Measurements from ENCODE around the gene GAPVD1.
"Not testable (repeated sequence)": the region's sequence is repeated elsewhere in the genome, so short reads cannot be mapped to it uniquely, and the experiment has no call there.

Gene GAPVD1

GRCh38 chr9:125240649-125240999, 21.0 kb upstream of the GAPVD1 start:
- peak overlapping the region; percentile 98 for H3K4me3 Mint-ChIP-seq
- no peaks in the 10 kb centered on the region for H3K9me3 Mint-ChIP-seq
- peaks cover 5% of the 10 kb centered on the region for H3K27me3 Mint-ChIP-seq (ENCODE audit: low read depth)
- peak overlapping the region; percentile 100 for H3K27ac Mint-ChIP-seq
- peaks cover 40% of the 10 kb centered on the region for H3K4me1 Mint-ChIP-seq (ENCODE audit: low read depth)
- H3K36me3 Mint-ChIP-seq (ENCODE audit: low read depth), result peaks cover 61% of the 10 kb centered on the region
- no peak for DNase-seq (ENCODE audit: low spot score)

DNA sequence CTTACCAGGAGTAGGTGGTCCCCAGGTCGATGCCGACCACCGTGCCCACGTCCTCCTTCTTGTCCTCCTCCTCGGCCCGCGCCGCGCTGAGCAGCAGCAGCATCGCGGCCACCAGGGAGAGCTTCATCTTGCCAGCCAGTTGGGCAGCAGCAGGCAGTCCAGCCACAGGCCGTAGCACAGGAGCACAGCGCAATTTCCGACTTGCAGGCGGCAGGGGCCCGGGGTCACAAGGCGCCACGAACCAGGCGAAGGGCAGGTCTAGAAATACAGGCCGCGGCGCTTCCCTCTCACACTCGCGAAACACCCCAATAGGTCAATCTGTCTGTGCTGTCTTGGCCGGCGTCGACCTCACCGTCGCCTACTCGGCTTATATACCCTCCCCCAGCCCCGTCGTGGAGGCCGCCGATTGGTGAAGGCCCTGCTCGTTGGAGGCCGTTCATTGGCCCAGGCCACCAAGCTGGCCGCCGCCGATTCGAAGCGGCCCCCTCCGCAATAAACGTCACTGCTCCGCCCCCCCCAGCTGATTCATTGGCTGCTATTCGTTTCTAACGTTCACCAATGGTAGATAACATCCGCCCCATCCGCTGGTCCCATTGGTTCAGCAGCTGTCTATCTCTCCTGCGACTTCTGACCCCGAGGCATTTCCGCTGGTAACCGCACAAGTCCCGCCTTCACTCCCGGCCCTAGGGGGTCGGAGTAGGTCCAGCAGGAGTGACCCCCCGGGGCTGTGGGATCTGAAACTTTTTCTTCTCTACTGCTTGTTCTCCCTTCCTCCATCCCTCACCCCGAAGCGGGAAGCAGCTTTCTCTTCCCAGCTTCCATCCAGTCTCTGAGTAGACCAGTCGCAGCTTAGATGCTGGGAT, 20.4 kb upstream of the GAPVD1 start, which contains the start of gene HSPA5:
TSS of gene HSPA5 (minus strand) at position 344 of the 863 bp plus-strand sequence. CDS start at position 127, 217 bp downstream.
- peak within 1 kb of the TSS; percentile 98 for H3K4me3 Mint-ChIP-seq
- peaks cover 34% of the 10 kb centered on the region for H3K4me1 Mint-ChIP-seq (ENCODE audit: low read depth)
- no peaks in the 10 kb centered on the region for H3K9me3 Mint-ChIP-seq
- H3K27me3 Mint-ChIP-seq (ENCODE audit: low read depth), result peaks cover 5% of the 10 kb centered on the region
- H3K27ac Mint-ChIP-seq, result peak within 1 kb of the TSS; percentile 100
- peaks cover 55% of the 10 kb centered on the region for H3K36me3 Mint-ChIP-seq (ENCODE audit: low read depth)
- DNase-seq (ENCODE audit: low spot score), result peak; percentile 99

DNA sequence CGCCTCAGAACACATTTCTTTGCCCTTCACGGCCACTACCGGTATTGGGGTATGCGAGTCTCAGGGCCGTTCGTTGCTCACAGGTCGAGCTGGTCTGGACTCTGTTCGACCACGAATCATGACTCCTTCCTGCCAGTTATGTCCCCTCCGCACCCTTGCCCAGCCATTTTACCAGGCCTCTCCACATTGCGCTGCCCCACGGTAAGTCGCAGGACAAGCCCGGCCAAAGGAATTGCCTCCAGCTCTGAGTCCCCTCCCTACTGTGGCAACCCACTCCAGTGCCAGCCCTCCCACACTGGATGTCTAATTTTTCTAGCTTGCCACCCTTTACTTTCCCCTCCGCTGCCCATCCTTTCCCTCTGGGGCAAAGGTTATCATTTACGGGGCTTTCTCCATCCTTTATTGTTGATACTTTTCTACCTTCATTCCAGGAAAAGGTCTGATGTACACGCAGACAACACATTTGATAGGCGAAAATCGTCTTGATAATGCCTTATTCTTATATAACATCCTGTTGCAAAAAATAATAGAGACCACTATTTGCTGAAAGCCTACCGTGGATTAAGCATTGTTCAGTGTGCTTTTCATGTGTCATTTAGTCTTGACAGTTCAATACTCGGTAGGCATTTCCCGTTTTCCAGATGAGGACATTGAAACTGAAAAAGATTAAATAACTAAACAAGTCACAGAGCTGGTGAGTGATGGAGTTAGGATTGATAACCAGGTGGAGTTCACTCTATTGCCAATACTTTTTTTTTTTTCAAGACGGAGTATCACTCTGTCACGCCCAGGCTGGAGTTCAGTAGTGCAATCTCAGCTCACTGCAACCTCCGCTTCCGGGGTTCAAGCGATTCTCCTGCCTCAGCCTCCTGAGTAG, 19.5 kb upstream of the GAPVD1 start:
- H3K4me3 Mint-ChIP-seq, result peak overlapping the region; percentile 98
- H3K36me3 Mint-ChIP-seq (ENCODE audit: low read depth), result peaks cover 46% of the 10 kb centered on the region
- peaks cover 5% of the 10 kb centered on the region for H3K27me3 Mint-ChIP-seq (ENCODE audit: low read depth)
- DNase-seq (ENCODE audit: low spot score), result no peak
- H3K4me1 Mint-ChIP-seq (ENCODE audit: low read depth), result peaks cover 26% of the 10 kb centered on the region
- H3K9me3 Mint-ChIP-seq, result no peaks in the 10 kb centered on the region
- H3K27ac Mint-ChIP-seq, result peak overlapping the region; percentile 100

- H3K9me3 Mint-ChIP-seq, result no peaks in the 10 kb centered on the region
- H3K4me3 Mint-ChIP-seq, result no peak overlapping the region
- H3K27ac Mint-ChIP-seq, result no peak overlapping the region
- peaks cover 10% of the 10 kb centered on the region for H3K4me1 Mint-ChIP-seq (ENCODE audit: low read depth)
- DNase-seq (ENCODE audit: low spot score), result no peak
- H3K36me3 Mint-ChIP-seq (ENCODE audit: low read depth), result peaks cover 29% of the 10 kb centered on the region
- H3K27me3 Mint-ChIP-seq (ENCODE audit: low read depth), result peaks cover 5% of the 10 kb centered on the region
Observed at GRCh38 chr9:125243792-125244260, 17.8 kb upstream of the GAPVD1 start.

- H3K4me1 Mint-ChIP-seq (ENCODE audit: low read depth), result peaks cover 5% of the 10 kb centered on the region
- H3K4me3 Mint-ChIP-seq, result no peak overlapping the region
- no peak overlapping the region for H3K27ac Mint-ChIP-seq
- H3K9me3 Mint-ChIP-seq, result no peaks in the 10 kb centered on the region
- H3K36me3 Mint-ChIP-seq (ENCODE audit: low read depth), result peaks cover 5% of the 10 kb centered on the region
- H3K27me3 Mint-ChIP-seq (ENCODE audit: low read depth), result peaks cover under 1% of the 10 kb centered on the region
- no peak for DNase-seq (ENCODE audit: low spot score)
Observed at GRCh38 chr9:125246261-125246667, 15.4 kb upstream of the GAPVD1 start.

GRCh38 chr9:125254231-125254630, 7.4 kb upstream of the GAPVD1 start:
- H3K27ac Mint-ChIP-seq, result no peak overlapping the region
- no peaks in the 10 kb centered on the region for H3K9me3 Mint-ChIP-seq
- H3K36me3 Mint-ChIP-seq (ENCODE audit: low read depth), result no peaks in the 10 kb centered on the region
- no peak for DNase-seq (ENCODE audit: low spot score)
- no peak overlapping the region for H3K4me3 Mint-ChIP-seq
- peaks cover 6% of the 10 kb centered on the region for H3K27me3 Mint-ChIP-seq (ENCODE audit: low read depth)
- H3K4me1 Mint-ChIP-seq (ENCODE audit: low read depth), result no peaks in the 10 kb centered on the region

GRCh38 chr9:125255781-125256391, 5.7 kb upstream of the GAPVD1 start:
- H3K9me3 Mint-ChIP-seq, result no peaks in the 10 kb centered on the region
- no peak for DNase-seq (ENCODE audit: low spot score)
- peaks cover 1% of the 10 kb centered on the region for H3K4me1 Mint-ChIP-seq (ENCODE audit: low read depth)
- H3K27ac Mint-ChIP-seq, result no peak overlapping the region
- no peak overlapping the region for H3K4me3 Mint-ChIP-seq
- H3K27me3 Mint-ChIP-seq (ENCODE audit: low read depth), result peaks cover 6% of the 10 kb centered on the region
- H3K36me3 Mint-ChIP-seq (ENCODE audit: low read depth), result no peaks in the 10 kb centered on the region

GRCh38 chr9:125258160-125258785, 3.4 kb upstream of the GAPVD1 start:
- no peak for DNase-seq (ENCODE audit: low spot score)
- Mint-ChIP-seq H3K27me3 (ENCODE audit: low read depth) (peaks cover 6% of the 10 kb centered on the region), H3K36me3 (ENCODE audit: low read depth) (peaks cover 5% of the 10 kb centered on the region), H3K27ac (no peak overlapping the region), H3K4me3 (no peak overlapping the region), H3K9me3 (no peaks in the 10 kb centered on the region), H3K4me1 (ENCODE audit: low read depth) (peaks cover 13% of the 10 kb centered on the region)

- Mint-ChIP-seq H3K36me3 (ENCODE audit: low read depth) (peaks cover 7% of the 10 kb centered on the region), H3K4me1 (ENCODE audit: low read depth) (peaks cover 20% of the 10 kb centered on the region), H3K27me3 (ENCODE audit: low read depth) (peaks cover 6% of the 10 kb centered on the region), H3K27ac (no peak overlapping the region), H3K9me3 (no peaks in the 10 kb centered on the region), H3K4me3 (no peak overlapping the region)
- no peak for DNase-seq (ENCODE audit: low spot score)
Observed at GRCh38 chr9:125258832-125259534, 2.6 kb upstream of the GAPVD1 start.

DNA sequence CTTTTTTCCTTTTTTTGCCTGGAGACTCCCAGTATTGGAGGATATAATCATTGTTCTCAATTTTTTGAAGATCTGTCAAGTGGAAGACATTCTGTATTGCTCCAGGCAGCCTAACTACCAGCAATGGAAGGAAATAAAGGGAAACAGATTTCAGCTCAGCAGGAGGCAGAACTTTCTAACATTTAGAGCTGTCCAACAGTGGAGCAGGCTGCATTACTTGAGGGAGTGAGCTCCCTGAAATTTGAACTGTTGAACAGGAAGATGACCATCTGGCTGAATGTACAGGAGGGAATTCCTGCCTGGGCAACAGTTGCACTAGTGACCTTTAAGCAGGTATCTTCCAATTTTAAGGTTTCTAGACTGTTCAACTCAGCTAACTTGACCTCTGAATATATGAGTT, 1.1 kb upstream of the GAPVD1 start:
- H3K9me3 Mint-ChIP-seq, result no peaks in the 10 kb centered on the region
- peaks cover 29% of the 10 kb centered on the region for H3K4me1 Mint-ChIP-seq (ENCODE audit: low read depth)
- H3K4me3 Mint-ChIP-seq, result peak overlapping the region; percentile 99
- H3K36me3 Mint-ChIP-seq (ENCODE audit: low read depth), result peaks cover 17% of the 10 kb centered on the region
- H3K27me3 Mint-ChIP-seq (ENCODE audit: low read depth), result peaks cover 6% of the 10 kb centered on the region
- peak overlapping the region; percentile 90 for H3K27ac Mint-ChIP-seq
- DNase-seq (ENCODE audit: low spot score), result no peak

DNA sequence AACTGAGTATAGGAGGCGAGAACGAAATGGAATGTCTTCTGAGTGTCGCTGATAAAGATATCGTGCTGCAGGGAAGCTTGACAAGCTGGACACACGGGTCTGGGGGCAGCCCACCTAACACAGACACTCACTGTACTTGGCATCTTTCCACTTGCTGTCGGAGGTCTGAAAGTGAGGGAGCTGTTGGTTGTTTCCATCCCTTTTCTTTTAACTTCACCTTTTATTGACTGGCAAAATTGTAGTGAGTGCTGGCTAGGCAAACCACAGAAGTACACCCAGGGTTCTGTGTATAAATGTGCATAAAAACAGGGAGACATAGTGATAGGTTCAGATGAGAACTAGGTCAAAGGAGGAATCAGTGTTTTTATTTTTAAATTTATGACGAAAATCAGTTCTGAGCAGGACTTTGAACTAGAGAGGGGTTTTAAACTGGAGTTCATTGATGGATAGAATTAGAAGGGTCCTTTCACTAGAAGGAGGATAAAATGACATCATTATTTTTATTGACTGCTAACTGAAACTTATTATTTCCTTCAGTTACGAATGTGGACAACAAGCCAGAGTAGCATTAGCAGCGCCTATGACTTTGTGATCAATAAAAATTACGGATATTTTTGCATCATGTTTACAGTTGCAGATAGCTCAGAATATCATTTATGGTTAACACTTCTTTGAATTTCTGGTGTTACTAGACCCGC, 817 bp downstream of the GAPVD1 start:
- no peak for DNase-seq (ENCODE audit: low spot score)
- H3K4me1 Mint-ChIP-seq (ENCODE audit: low read depth), result peaks cover 29% of the 10 kb centered on the region
- H3K9me3 Mint-ChIP-seq, result no peaks in the 10 kb centered on the region
- H3K27me3 Mint-ChIP-seq (ENCODE audit: low read depth), result no peaks in the 10 kb centered on the region
- H3K36me3 Mint-ChIP-seq (ENCODE audit: low read depth), result peaks cover 26% of the 10 kb centered on the region
- peak overlapping the region; percentile 89 for H3K27ac Mint-ChIP-seq
- H3K4me3 Mint-ChIP-seq, result peak overlapping the region; percentile 99

GRCh38 chr9:125264068-125264467, 2.4 kb downstream of the GAPVD1 start:
- not testable (repeated sequence) for H3K27me3 Mint-ChIP-seq (ENCODE audit: low read depth); DNase-seq (ENCODE audit: low spot score); H3K9me3 Mint-ChIP-seq
- peak overlapping the region; percentile 72 for H3K4me3 Mint-ChIP-seq
- peak overlapping the region; percentile 80 for H3K27ac Mint-ChIP-seq
- peaks cover 32% of the 10 kb centered on the region for H3K36me3 Mint-ChIP-seq (ENCODE audit: low read depth)
- H3K4me1 Mint-ChIP-seq (ENCODE audit: low read depth), result peaks cover 31% of the 10 kb centered on the region
